ENCODE measurements around the gene PRSS38.

- peak; percentile 5 for TF ChIP-seq EZH2 (IDR thresholded peaks at IDR 0.05; ENCODE audit: borderline replicate concordance, low read depth, low read length, severe bottlenecking)
- no peak for TF ChIP-seq CTCF (IDR thresholded peaks at IDR 0.05; ENCODE audit: extremely low read depth in 1 of 2, insufficient read depth in 1 of 2, low read depth in 1 of 2, low read length in 2 of 2)
- no peak for TF ChIP-seq POLR2AphosphoS5 (IDR thresholded peaks at IDR 0.05; ENCODE audit: insufficient read depth, low read depth, low read length)
These were observed 27.8 kb upstream of the PRSS38 start for GRCh38 chr1:227787513-227788270.
